ENCODE data around the gene IL31.

DNA sequence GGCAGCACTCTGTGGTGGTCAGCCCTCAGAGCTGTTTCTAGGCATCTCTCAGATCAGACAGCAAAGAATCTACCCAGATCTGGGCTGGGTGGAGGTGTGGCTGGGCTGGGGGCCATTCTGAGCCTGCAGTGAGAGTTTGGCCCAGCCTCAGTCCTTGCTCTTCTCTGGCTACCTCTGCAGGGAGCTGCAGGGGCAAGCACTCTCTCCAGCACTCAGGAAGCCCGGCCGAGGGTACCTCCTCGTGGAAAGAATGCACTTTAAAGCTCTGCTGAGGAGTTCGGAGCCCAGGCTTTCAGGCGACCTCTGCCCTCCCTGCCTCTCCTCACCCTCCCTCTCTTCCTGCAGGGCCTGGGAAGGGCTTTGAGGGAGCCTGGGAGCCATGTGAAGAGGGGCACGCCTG, 31.2 kb downstream of the IL31 start:
- no peak for TF ChIP-seq EZH2 (IDR thresholded peaks at IDR 0.05; ENCODE audit: borderline replicate concordance, low read depth, low read length, severe bottlenecking)
- TF ChIP-seq, protein P1, sequence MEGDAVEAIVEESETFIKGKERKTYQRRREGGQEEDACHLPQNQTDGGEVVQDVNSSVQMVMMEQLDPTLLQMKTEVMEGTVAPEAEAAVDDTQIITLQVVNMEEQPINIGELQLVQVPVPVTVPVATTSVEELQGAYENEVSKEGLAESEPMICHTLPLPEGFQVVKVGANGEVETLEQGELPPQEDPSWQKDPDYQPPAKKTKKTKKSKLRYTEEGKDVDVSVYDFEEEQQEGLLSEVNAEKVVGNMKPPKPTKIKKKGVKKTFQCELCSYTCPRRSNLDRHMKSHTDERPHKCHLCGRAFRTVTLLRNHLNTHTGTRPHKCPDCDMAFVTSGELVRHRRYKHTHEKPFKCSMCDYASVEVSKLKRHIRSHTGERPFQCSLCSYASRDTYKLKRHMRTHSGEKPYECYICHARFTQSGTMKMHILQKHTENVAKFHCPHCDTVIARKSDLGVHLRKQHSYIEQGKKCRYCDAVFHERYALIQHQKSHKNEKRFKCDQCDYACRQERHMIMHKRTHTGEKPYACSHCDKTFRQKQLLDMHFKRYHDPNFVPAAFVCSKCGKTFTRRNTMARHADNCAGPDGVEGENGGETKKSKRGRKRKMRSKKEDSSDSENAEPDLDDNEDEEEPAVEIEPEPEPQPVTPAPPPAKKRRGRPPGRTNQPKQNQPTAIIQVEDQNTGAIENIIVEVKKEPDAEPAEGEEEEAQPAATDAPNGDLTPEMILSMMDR (IDR thresholded peaks at IDR 0.05; ENCODE audit: extremely low read depth in 1 of 2, insufficient read depth in 1 of 2, low read depth in 1 of 2, low read length in 2 of 2): no peak
- TF ChIP-seq POLR2A (IDR thresholded peaks at IDR 0.05; ENCODE audit: low read depth, low read length): no peak
- TF ChIP-seq POLR2AphosphoS5 (IDR thresholded peaks at IDR 0.05; ENCODE audit: insufficient read depth, low read depth, low read length): no peak
- TF ChIP-seq MYC (IDR thresholded peaks at IDR 0.05; ENCODE audit: low read depth, low read length): no peak
- no peak for TF ChIP-seq JUN (IDR thresholded peaks at IDR 0.05; ENCODE audit: borderline replicate concordance, insufficient read depth, insufficient read length, low read depth)
- TF ChIP-seq, protein P2, sequence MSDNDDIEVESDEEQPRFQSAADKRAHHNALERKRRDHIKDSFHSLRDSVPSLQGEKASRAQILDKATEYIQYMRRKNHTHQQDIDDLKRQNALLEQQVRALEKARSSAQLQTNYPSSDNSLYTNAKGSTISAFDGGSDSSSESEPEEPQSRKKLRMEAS (IDR thresholded peaks at IDR 0.05; ENCODE audit: insufficient read depth, insufficient read length): no peak

Data from endothelial cell of umbilical vein (primary cell).